Measurements from ENCODE around the gene LOXHD1. TPM values are rescaled to one million over a fixed set of nuclear protein-coding genes. Genes with fewer than 3 reads are reported as not detected.

Gene LOXHD1
- total RNA-seq, 1 donor from 2014 or later = 0.23 TPM

GRCh38 chr18:46675112-46675511 is 18.1 kb upstream of the LOXHD1 start:
- Mint-ChIP-seq H3K4me3 (ENCODE audit: unreplicated experiment) (no peak overlapping the region), H3K36me3 (ENCODE audit: low read depth, unreplicated experiment) (no peaks in the 10 kb centered on the region), H3K4me1 (ENCODE audit: unreplicated experiment) (no peaks in the 10 kb centered on the region), H3K9me3 (ENCODE audit: unreplicated experiment) (no peaks in the 10 kb centered on the region), H3K27me3 (ENCODE audit: unreplicated experiment) (peaks cover 4% of the 10 kb centered on the region), H3K27ac (ENCODE audit: unreplicated experiment) (no peak overlapping the region)
- no peak for DNase-seq (ENCODE audit: low spot score)
- TF ChIP-seq CTCF (IDR thresholded peaks at IDR 0.05; ENCODE audit: unreplicated experiment) = no peak

DNA sequence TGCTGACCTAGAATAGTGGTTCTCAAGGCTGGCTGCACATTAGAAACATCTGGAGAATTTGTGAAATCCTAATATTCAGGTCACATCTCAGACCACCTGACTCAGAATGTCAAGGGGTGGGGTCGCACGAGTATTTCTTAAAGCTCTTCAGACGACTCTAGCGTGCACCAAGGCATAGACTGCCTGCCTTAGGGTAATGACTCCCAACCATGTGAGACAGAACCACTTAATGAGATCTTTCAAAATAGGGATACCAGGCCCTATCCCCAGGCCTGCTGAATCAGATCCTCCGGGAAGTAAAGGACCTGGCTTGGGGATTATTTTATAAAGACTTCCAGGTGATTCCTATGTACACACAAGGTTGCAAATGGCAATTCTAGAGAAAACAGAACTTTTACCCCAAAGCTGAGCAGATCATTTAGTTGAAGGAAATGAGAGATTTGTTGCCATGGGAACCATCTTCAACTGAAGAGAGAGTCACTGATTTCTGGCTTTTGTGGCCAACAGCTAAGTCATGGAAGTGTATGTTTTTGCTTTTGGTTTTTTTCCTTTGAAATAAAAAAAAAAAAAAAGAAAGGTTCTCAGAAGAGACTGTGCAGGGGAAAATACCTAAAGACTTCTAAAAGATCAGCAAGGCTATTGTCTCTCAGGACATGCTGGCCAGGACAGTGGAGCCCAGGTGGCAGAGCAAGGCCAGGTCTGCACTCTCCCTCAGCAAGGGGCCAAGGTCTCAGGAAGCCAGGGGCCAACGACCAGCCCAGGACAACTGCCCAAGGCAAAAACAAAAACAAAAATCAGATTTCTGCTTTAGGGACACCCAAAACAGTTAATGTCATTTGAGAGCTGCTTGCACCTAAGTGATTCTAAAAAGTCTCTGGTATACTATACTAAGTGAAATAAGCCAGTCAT is 15.3 kb upstream of the LOXHD1 start:
- Mint-ChIP-seq H3K27ac (ENCODE audit: unreplicated experiment) (no peak overlapping the region), H3K9me3 (ENCODE audit: unreplicated experiment) (no peaks in the 10 kb centered on the region), H3K4me1 (ENCODE audit: unreplicated experiment) (no peaks in the 10 kb centered on the region), H3K36me3 (ENCODE audit: low read depth, unreplicated experiment) (no peaks in the 10 kb centered on the region), H3K27me3 (ENCODE audit: unreplicated experiment) (peaks cover 2% of the 10 kb centered on the region), H3K4me3 (ENCODE audit: unreplicated experiment) (no peak overlapping the region)
- no peak for TF ChIP-seq CTCF (IDR thresholded peaks at IDR 0.05; ENCODE audit: unreplicated experiment)
- no peak for DNase-seq (ENCODE audit: low spot score)

- H3K27me3 Mint-ChIP-seq (ENCODE audit: unreplicated experiment) = no peaks in the 10 kb centered on the region
- H3K36me3 Mint-ChIP-seq (ENCODE audit: low read depth, unreplicated experiment) = peaks cover under 1% of the 10 kb centered on the region
- H3K4me1 Mint-ChIP-seq (ENCODE audit: unreplicated experiment) = no peaks in the 10 kb centered on the region
- no peak for TF ChIP-seq CTCF (IDR thresholded peaks at IDR 0.05; ENCODE audit: unreplicated experiment)
- H3K27ac Mint-ChIP-seq (ENCODE audit: unreplicated experiment) = no peak overlapping the region
- H3K9me3 Mint-ChIP-seq (ENCODE audit: unreplicated experiment) = no peaks in the 10 kb centered on the region
- no peak for DNase-seq (ENCODE audit: low spot score)
- no peak overlapping the region for H3K4me3 Mint-ChIP-seq (ENCODE audit: unreplicated experiment)
Observed at GRCh38 chr18:46668694-46669093, 11.7 kb upstream of the LOXHD1 start.

DNA sequence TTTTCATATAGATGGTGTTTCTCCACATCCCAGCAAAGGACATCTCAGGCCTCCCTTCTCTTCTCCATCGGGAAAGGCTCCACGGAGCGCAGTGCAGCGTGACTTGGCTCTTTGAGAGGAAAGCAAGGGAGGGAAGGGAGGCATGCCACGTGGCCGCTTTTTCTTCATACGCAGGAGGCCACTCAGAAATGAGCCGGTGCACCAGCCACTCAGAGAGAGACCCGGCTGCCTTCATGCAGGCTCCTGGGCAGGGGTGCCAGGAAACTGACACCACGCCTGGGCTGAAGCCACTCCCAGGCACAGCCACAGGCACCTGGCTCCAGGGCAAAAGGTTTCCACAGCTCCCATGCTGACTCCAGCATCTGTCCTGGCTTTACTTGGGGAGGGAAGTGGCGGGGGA is 11.1 kb upstream of the LOXHD1 start:
- Mint-ChIP-seq H3K27ac (ENCODE audit: unreplicated experiment) (no peak overlapping the region), H3K4me1 (ENCODE audit: unreplicated experiment) (no peaks in the 10 kb centered on the region), H3K4me3 (ENCODE audit: unreplicated experiment) (no peak overlapping the region), H3K9me3 (ENCODE audit: unreplicated experiment) (no peaks in the 10 kb centered on the region), H3K36me3 (ENCODE audit: low read depth, unreplicated experiment) (peaks cover 7% of the 10 kb centered on the region), H3K27me3 (ENCODE audit: unreplicated experiment) (no peaks in the 10 kb centered on the region)
- no peak for TF ChIP-seq CTCF (IDR thresholded peaks at IDR 0.05; ENCODE audit: unreplicated experiment)
- DNase-seq (ENCODE audit: low spot score) = no peak

GRCh38 chr18:46663539-46663938 is 6.5 kb upstream of the LOXHD1 start:
- no peak overlapping the region for H3K4me3 Mint-ChIP-seq (ENCODE audit: unreplicated experiment)
- no peaks in the 10 kb centered on the region for H3K27me3 Mint-ChIP-seq (ENCODE audit: unreplicated experiment)
- DNase-seq (ENCODE audit: low spot score) = no peak
- H3K4me1 Mint-ChIP-seq (ENCODE audit: unreplicated experiment) = no peaks in the 10 kb centered on the region
- H3K27ac Mint-ChIP-seq (ENCODE audit: unreplicated experiment) = no peak overlapping the region
- TF ChIP-seq CTCF (IDR thresholded peaks at IDR 0.05; ENCODE audit: unreplicated experiment) = no peak
- peaks cover 10% of the 10 kb centered on the region for H3K36me3 Mint-ChIP-seq (ENCODE audit: low read depth, unreplicated experiment)
- no peaks in the 10 kb centered on the region for H3K9me3 Mint-ChIP-seq (ENCODE audit: unreplicated experiment)
